ENCODE measurements around the gene EFR3B. TPM values are rescaled to one million over a fixed set of nuclear protein-coding genes. Genes with fewer than 3 reads are reported as not detected.

Gene EFR3B
- total RNA-seq, 2 donors from 2014 or later = 11.0 to 11.8 TPM

- H3K27ac ChIP-seq (ENCODE audit: low read depth, low read length) = no peak overlapping the region
- H3K4me3 Mint-ChIP-seq = peak overlapping the region; percentile 58
- WGBS, 2 experiments (ENCODE audit: insufficient coverage in 1 of 2, insufficient read length in 1 of 2) = 80 to 88% methylated on average over 1 to 2 of the region's 2 CpGs
- H3K4me3 ChIP-seq (ENCODE audit: low read length) = peak overlapping the region; percentile 61
- H3K4me1 Mint-ChIP-seq = peaks cover 21% of the 10 kb centered on the region
- H3K9ac ChIP-seq (ENCODE audit: extremely low read depth, low read length, poor library complexity, severe bottlenecking) = no peak overlapping the region
- no peaks in the 10 kb centered on the region for H3K36me3 ChIP-seq (ENCODE audit: control insufficient read depth, insufficient read depth, low read length)
- no peak overlapping the region for H3K27ac Mint-ChIP-seq
- no peak for TF ChIP-seq CTCF (conservative IDR thresholded peaks at IDR 0.05)
- DNase-seq = no peak
- no peaks in the 10 kb centered on the region for H3K9me3 ChIP-seq (ENCODE audit: control insufficient read depth, low read length)
- H3K36me3 Mint-ChIP-seq (ENCODE audit: low read depth) = no peaks in the 10 kb centered on the region
- H3K27me3 ChIP-seq (ENCODE audit: control insufficient read depth, insufficient read depth, low read length, poor library complexity, severe bottlenecking) = peaks cover 44% of the 10 kb centered on the region
- no peaks in the 10 kb centered on the region for H3K4me1 ChIP-seq (ENCODE audit: control insufficient read depth, insufficient read depth, low read length)
- H3K27me3 Mint-ChIP-seq (ENCODE audit: insufficient read depth) = peaks cover 51% of the 10 kb centered on the region
- no peaks in the 10 kb centered on the region for H3K9me3 Mint-ChIP-seq
These were observed 127.2 kb downstream of the EFR3B start for GRCh38 chr2:25169073-25169470.

DNA sequence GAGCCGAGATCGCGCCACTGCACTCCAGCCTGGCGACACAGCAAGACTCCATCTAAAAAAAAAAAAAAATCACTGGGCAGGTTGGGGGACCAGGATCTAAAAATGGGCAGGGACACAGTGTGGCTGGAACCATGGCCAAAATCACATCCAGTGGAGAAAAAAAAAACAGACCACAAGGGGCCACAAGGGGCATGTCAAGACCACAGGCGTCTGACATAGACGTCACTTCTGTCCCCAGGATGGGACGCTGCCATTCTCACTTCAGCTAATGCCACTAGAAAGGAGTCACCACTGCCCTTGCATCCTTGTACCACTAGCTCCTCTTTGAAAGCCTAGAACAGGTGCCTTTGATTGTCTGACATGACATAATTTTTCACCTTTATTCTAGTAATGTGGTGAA is 129.0 kb downstream of the EFR3B start:
- no peaks in the 10 kb centered on the region for H3K9me3 ChIP-seq (ENCODE audit: control insufficient read depth, low read length)
- H3K27me3 ChIP-seq (ENCODE audit: control insufficient read depth, insufficient read depth, low read length, poor library complexity, severe bottlenecking) = peaks cover 53% of the 10 kb centered on the region
- H3K36me3 ChIP-seq (ENCODE audit: control insufficient read depth, insufficient read depth, low read length) = no peaks in the 10 kb centered on the region
- no peak overlapping the region for H3K9ac ChIP-seq (ENCODE audit: extremely low read depth, low read length, poor library complexity, severe bottlenecking)
- no peak overlapping the region for H3K4me3 ChIP-seq (ENCODE audit: low read length)
- H3K4me1 ChIP-seq (ENCODE audit: control insufficient read depth, insufficient read depth, low read length) = no peaks in the 10 kb centered on the region
- Mint-ChIP-seq H3K27me3 (ENCODE audit: insufficient read depth) (peaks cover 59% of the 10 kb centered on the region), H3K9me3 (no peaks in the 10 kb centered on the region), H3K36me3 (ENCODE audit: low read depth) (no peaks in the 10 kb centered on the region), H3K4me1 (peaks cover 8% of the 10 kb centered on the region), H3K27ac (no peak overlapping the region), H3K4me3 (no peak overlapping the region)
- TF ChIP-seq CTCF (conservative IDR thresholded peaks at IDR 0.05) = peak; percentile 46
- H3K27ac ChIP-seq (ENCODE audit: low read depth, low read length) = no peak overlapping the region
- DNase-seq = no peak
- WGBS, 2 experiments (ENCODE audit: insufficient coverage in 1 of 2, insufficient read length in 1 of 2) = 94% methylated on average over 7 of the region's 7 CpGs; no CpG with 5 or more reads in 1 of the 2 experiments

GRCh38 chr2:25173719-25174118 is 131.8 kb downstream of the EFR3B start:
- Histone ChIP-seq H3K4me3 (ENCODE audit: low read length) (no peak overlapping the region), H3K4me1 (ENCODE audit: control insufficient read depth, insufficient read depth, low read length) (no peaks in the 10 kb centered on the region), H3K36me3 (ENCODE audit: control insufficient read depth, insufficient read depth, low read length) (no peaks in the 10 kb centered on the region), H3K27me3 (ENCODE audit: control insufficient read depth, insufficient read depth, low read length, poor library complexity, severe bottlenecking) (peaks cover 30% of the 10 kb centered on the region), H3K9ac (ENCODE audit: extremely low read depth, low read length, poor library complexity, severe bottlenecking) (no peak overlapping the region), H3K9me3 (ENCODE audit: control insufficient read depth, low read length) (no peaks in the 10 kb centered on the region), H3K27ac (ENCODE audit: low read depth, low read length) (no peak overlapping the region)
- TF ChIP-seq CTCF (conservative IDR thresholded peaks at IDR 0.05) = no peak
- Mint-ChIP-seq H3K4me1 (peaks cover 5% of the 10 kb centered on the region), H3K27me3 (ENCODE audit: insufficient read depth) (peaks cover 35% of the 10 kb centered on the region), H3K4me3 (no peak overlapping the region), H3K36me3 (ENCODE audit: low read depth) (no peaks in the 10 kb centered on the region), H3K9me3 (no peaks in the 10 kb centered on the region), H3K27ac (no peak overlapping the region)
- 94 to 96% methylated on average over 5 of the region's 5 CpGs for WGBS, 2 experiments (ENCODE audit: insufficient coverage in 1 of 2, insufficient read length in 1 of 2)
- DNase-seq = no peak

All from endodermal cell (in vitro differentiated cells).